ENCODE data around the gene CARHSP1. TPM values are rescaled to one million over a fixed set of nuclear protein-coding genes. Genes with fewer than 3 reads are reported as not detected.
"Not testable (repeated sequence)": the region's sequence is repeated elsewhere in the genome, so short reads cannot be mapped to it uniquely, and the experiment has no call there.

Gene CARHSP1
- total RNA-seq, 1 donor from 2014 or later, result 70.2 TPM

DNA sequence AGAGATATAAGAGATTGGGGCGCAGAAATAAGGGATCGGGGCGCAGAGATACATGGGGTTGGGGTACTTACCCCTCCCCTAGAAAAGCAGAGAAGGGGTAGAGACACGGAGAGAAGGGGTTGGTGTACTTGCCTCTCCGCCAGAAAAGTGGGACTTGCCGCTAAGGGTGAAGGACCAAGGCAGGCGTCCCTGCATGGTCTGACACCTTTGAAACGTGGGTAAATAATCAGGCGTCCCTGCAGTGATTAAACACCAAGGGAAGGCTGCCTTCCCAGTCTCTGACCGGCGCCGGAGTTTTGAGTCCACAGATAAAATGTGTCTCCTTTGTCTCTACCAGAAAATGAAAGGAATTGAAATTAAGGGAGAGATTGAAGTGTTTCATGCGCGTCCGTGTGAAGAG lies 31.2 kb downstream of the CARHSP1 start:
- not testable (repeated sequence) for H3K9me3 Mint-ChIP-seq (ENCODE audit: unreplicated experiment); H3K36me3 Mint-ChIP-seq (ENCODE audit: unreplicated experiment); DNase-seq (ENCODE audit: extremely low spot score, unreplicated experiment)

DNA sequence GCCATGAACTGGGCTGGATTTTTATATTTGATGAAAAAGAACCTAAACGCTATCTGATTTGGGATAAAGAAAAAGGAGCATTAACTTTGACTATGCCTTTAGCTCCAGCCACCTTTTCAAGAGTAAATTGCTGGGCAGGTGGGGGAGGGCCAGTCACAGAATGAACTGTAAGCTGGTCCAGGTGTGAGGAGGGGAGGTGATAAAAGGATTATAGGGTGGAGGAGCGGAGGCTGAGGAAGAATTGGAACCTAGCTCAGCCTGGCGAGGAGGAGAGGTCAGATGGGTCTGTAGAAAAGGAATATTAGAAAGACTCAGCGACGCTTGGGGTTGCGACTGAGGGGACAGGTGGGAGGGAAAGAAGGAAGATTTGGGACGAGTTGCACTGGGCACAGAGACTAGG lies 32.0 kb downstream of the CARHSP1 start:
- not testable (repeated sequence) for H3K27me3 Mint-ChIP-seq (ENCODE audit: unreplicated experiment); H3K27ac Mint-ChIP-seq (ENCODE audit: unreplicated experiment); H3K4me3 Mint-ChIP-seq (ENCODE audit: unreplicated experiment)

More for the DNA sequence above, 31.2 kb downstream of the CARHSP1 start:
- not testable (repeated sequence) for H3K4me1 Mint-ChIP-seq (ENCODE audit: unreplicated experiment); H3K4me3 Mint-ChIP-seq (ENCODE audit: unreplicated experiment); H3K27ac Mint-ChIP-seq (ENCODE audit: unreplicated experiment); H3K27me3 Mint-ChIP-seq (ENCODE audit: unreplicated experiment)

DNA sequence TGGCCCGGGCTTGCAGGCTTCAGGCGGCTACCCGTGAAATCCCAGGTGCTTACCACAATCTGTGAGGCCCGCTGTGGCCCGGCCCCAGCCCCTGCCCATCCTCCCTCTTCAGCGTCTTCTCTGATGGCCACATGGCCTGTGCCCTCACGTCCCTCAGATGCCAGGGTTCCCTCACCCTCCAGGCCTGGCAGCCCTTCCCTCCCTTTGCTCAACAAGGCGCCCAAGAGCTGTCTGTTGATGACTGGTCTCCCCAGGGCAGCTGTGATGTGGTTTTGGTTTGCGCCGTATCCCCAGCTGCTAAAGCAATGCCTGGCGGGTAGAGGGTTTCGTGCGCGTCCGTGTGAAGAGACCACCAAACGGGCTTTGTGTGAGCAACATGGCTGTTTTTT lies 36.1 kb downstream of the CARHSP1 start:
- no peak for DNase-seq (ENCODE audit: extremely low spot score, unreplicated experiment)
- H3K36me3 Mint-ChIP-seq (ENCODE audit: unreplicated experiment), result peaks cover 28% of the 10 kb centered on the region
- H3K27me3 Mint-ChIP-seq (ENCODE audit: unreplicated experiment), result no peaks in the 10 kb centered on the region
- H3K9me3 Mint-ChIP-seq (ENCODE audit: unreplicated experiment), result no peaks in the 10 kb centered on the region
- H3K4me1 Mint-ChIP-seq (ENCODE audit: unreplicated experiment), result no peaks in the 10 kb centered on the region
- no peak overlapping the region for H3K27ac Mint-ChIP-seq (ENCODE audit: unreplicated experiment)
- TF ChIP-seq, protein P1, sequence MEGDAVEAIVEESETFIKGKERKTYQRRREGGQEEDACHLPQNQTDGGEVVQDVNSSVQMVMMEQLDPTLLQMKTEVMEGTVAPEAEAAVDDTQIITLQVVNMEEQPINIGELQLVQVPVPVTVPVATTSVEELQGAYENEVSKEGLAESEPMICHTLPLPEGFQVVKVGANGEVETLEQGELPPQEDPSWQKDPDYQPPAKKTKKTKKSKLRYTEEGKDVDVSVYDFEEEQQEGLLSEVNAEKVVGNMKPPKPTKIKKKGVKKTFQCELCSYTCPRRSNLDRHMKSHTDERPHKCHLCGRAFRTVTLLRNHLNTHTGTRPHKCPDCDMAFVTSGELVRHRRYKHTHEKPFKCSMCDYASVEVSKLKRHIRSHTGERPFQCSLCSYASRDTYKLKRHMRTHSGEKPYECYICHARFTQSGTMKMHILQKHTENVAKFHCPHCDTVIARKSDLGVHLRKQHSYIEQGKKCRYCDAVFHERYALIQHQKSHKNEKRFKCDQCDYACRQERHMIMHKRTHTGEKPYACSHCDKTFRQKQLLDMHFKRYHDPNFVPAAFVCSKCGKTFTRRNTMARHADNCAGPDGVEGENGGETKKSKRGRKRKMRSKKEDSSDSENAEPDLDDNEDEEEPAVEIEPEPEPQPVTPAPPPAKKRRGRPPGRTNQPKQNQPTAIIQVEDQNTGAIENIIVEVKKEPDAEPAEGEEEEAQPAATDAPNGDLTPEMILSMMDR (IDR thresholded peaks at IDR 0.05), result no peak
- no peak overlapping the region for H3K4me3 Mint-ChIP-seq (ENCODE audit: unreplicated experiment)

More for the DNA sequence above, 32.0 kb downstream of the CARHSP1 start:
- H3K36me3 Mint-ChIP-seq (ENCODE audit: unreplicated experiment); H3K4me1 Mint-ChIP-seq (ENCODE audit: unreplicated experiment); DNase-seq (ENCODE audit: extremely low spot score, unreplicated experiment); H3K9me3 Mint-ChIP-seq (ENCODE audit: unreplicated experiment): not testable (repeated sequence)

DNA sequence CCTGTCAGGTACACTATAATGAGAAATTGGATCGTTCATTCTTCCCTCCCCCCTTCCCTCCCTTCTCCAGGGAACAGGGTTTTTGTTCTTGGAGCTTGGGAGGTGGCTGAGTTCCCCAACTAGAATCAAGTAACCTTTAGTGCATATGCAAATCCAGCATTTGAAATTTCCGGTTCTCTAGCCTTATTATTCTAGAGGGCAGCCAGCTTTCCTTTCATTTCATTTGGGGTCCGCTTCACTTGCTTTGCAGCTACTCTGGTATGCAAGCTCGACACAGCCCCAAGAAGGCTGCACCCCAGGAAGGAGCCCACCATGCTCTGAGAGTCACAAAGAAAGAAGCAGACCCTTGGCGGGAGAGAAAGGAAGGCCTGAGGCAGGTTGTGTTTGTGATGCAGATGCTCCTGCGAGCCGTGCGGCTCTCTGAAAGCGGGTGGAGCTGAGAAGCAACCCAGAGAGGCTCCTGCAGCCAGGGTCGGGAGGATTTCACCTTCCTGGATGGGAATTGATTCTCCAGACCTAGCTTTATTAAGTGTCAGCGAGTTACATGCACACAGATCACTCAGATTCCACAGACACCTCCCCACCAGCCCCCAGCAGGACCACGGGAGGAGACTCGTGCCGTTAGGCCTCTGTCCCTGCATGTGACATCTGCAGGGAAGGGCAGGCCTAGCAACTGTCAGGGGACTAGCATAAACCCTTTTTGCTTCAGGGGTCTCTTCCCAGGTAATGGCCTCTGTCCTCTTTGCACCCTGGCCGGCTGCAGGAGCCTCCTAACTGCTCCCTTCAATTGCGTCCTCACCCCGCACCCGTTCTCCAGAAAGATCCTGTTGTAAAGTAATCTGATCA lies 36.7 kb downstream of the CARHSP1 start:
- no peaks in the 10 kb centered on the region for H3K4me1 Mint-ChIP-seq (ENCODE audit: unreplicated experiment)
- H3K27me3 Mint-ChIP-seq (ENCODE audit: unreplicated experiment), result no peaks in the 10 kb centered on the region
- no peak overlapping the region for H3K4me3 Mint-ChIP-seq (ENCODE audit: unreplicated experiment)
- H3K9me3 Mint-ChIP-seq (ENCODE audit: unreplicated experiment), result no peaks in the 10 kb centered on the region
- no peak overlapping the region for H3K27ac Mint-ChIP-seq (ENCODE audit: unreplicated experiment)
- TF ChIP-seq, protein P1 (IDR thresholded peaks at IDR 0.05), result no peak
- DNase-seq (ENCODE audit: extremely low spot score, unreplicated experiment), result no peak
- H3K36me3 Mint-ChIP-seq (ENCODE audit: unreplicated experiment), result peaks cover 28% of the 10 kb centered on the region

DNA sequence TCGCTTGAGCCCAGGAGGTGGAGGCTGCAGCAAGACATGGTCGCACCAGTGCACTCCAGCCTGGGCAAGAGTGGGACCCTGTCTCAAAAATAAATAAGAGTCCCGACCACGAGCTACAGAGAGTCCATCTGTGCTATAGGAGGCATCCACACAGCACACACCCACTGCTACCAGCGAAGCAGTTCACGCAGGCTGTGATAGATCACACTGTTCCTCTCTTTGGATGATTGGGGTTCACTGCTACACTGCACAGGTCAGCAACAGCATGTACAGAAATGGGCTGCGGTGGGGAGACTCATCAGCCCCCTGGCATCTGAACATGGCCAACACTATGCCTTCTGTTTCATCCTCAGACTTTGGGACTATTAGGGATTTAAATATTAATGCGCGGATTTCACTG lies 37.4 kb downstream of the CARHSP1 start:
- H3K4me3 Mint-ChIP-seq (ENCODE audit: unreplicated experiment), result no peak overlapping the region
- TF ChIP-seq, protein P1 (IDR thresholded peaks at IDR 0.05), result no peak
- no peak for DNase-seq (ENCODE audit: extremely low spot score, unreplicated experiment)
- H3K36me3 Mint-ChIP-seq (ENCODE audit: unreplicated experiment), result peaks cover 35% of the 10 kb centered on the region
- H3K27me3 Mint-ChIP-seq (ENCODE audit: unreplicated experiment), result no peaks in the 10 kb centered on the region
- peaks cover 2% of the 10 kb centered on the region for H3K4me1 Mint-ChIP-seq (ENCODE audit: unreplicated experiment)
- H3K9me3 Mint-ChIP-seq (ENCODE audit: unreplicated experiment), result no peaks in the 10 kb centered on the region
- no peak overlapping the region for H3K27ac Mint-ChIP-seq (ENCODE audit: unreplicated experiment)

DNA sequence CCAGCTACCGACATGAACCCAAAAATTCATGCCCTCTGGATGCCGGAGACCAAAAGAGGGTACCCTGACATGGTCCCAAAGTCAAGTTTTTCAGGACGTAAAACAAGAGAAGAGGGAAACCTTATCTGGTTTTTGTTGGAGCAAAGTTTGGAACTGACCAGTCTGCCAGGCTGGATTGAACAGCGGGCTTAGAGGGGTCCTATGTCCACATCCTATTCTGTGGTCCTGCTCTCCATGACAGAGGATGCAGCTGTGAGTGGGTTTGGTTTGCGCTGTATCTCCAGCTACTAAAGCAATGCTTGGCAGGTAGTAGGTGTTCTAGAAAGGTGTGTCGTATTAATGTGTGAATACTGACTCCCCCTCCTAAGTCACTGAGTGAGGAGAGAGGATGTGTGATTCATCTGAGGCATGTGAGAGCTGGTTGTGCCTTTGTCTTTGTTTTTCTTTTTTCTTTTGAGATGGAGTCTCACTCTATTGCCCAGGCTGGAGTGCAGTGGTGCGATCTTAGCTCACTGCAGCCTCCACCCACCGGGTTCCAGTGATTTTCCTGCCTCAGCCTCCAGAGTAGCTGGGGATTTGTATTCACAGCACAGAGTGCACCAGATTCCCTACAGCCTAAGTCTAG lies 40.2 kb downstream of the CARHSP1 start:
- peaks cover 45% of the 10 kb centered on the region for H3K36me3 Mint-ChIP-seq (ENCODE audit: unreplicated experiment)
- peaks cover 2% of the 10 kb centered on the region for H3K4me1 Mint-ChIP-seq (ENCODE audit: unreplicated experiment)
- H3K27me3 Mint-ChIP-seq (ENCODE audit: unreplicated experiment), result no peaks in the 10 kb centered on the region
- TF ChIP-seq, protein P1 (IDR thresholded peaks at IDR 0.05), result no peak
- H3K27ac Mint-ChIP-seq (ENCODE audit: unreplicated experiment), result no peak overlapping the region
- no peaks in the 10 kb centered on the region for H3K9me3 Mint-ChIP-seq (ENCODE audit: unreplicated experiment)
- DNase-seq (ENCODE audit: extremely low spot score, unreplicated experiment), result no peak
- H3K4me3 Mint-ChIP-seq (ENCODE audit: unreplicated experiment), result no peak overlapping the region

All from osteocyte (in vitro differentiated cells).